Measurements from ENCODE around the gene ZNF598. TPM values are rescaled to one million over a fixed set of nuclear protein-coding genes. Genes with fewer than 3 reads are reported as not detected.

Gene ZNF598
- total RNA-seq, 2 experiments from 2014 or later, result 39.7 to 43.6 TPM

GRCh38 chr16:1991948-1992703 lies 17.5 kb downstream of the ZNF598 start:
- Mint-ChIP-seq H3K27me3 (peaks cover 20% of the 10 kb centered on the region), H3K27ac (peak overlapping the region; percentile 79), H3K36me3 (ENCODE audit: low read depth) (peaks cover under 1% of the 10 kb centered on the region), H3K4me1 (ENCODE audit: low read depth) (peaks cover 26% of the 10 kb centered on the region), H3K9me3 (no peaks in the 10 kb centered on the region), H3K4me3 (peak overlapping the region; percentile 65)
- Histone ChIP-seq H3K4me3 (ENCODE audit: low read length) (peak overlapping the region; percentile 55), H3K27ac (ENCODE audit: low read depth in 1 of 2, low read length in 2 of 2) (peak overlapping the region in 1 of 2 donors; percentile 56), H3K4me1 (ENCODE audit: insufficient read depth, low read length) (peaks cover 26% of the 10 kb centered on the region), H3K27me3 (ENCODE audit: control insufficient read depth in 1 of 2, insufficient read depth in 2 of 2, low read length in 2 of 2) (peaks cover 13 to 15% of the 10 kb centered on the region in 2 experiments), H3K9me3 (ENCODE audit: control insufficient read depth in 1 of 2, insufficient read depth in 1 of 2, low read length in 2 of 2) (peaks cover 0 to 18% of the 10 kb centered on the region in 2 experiments), H3K36me3 (ENCODE audit: insufficient read depth, low read length) (peaks cover 3% of the 10 kb centered on the region)
- peak; percentile 86 for ATAC-seq (ENCODE audit: poor library complexity)
- ChIA-PET POLR2A (interaction anchor here (0.7 to 5.1 kb wide), 9 partner anchors 8 to 529 kb away, joined by 3 to 55 read pairs (median 5); partner anchors contain the start of genes AMDHD2, GFER, NOXO1 and NTHL1), CTCF (interaction anchor here (0.8 to 3.2 kb wide), 4 partner anchors 12 to 148 kb away, joined by 4 to 17 read pairs (median 6); no protein-coding TSS in a partner anchor)
- intact Hi-C loops (cut with DNase I, micrococcal nuclease), result loop anchor here in 1 of 2 experiments (1.0 to 5.0 kb wide), 3 partner anchors 17 to 50 kb away; partner anchors contain the start of genes MSRB1 and ZNF598
- TF ChIP-seq CTCF (IDR thresholded peaks at IDR 0.05), result no peak
- peak; percentile 95 to 100 (median 98) for DNase-seq

GRCh38 chr16:1991588-1991947 lies 18.1 kb downstream of the ZNF598 start:
- Mint-ChIP-seq H3K4me3 (peak overlapping the region; percentile 80), H3K27ac (peak overlapping the region; percentile 79), H3K4me1 (ENCODE audit: low read depth) (peaks cover 26% of the 10 kb centered on the region), H3K9me3 (no peaks in the 10 kb centered on the region), H3K36me3 (ENCODE audit: low read depth) (peaks cover 5% of the 10 kb centered on the region), H3K27me3 (peaks cover 24% of the 10 kb centered on the region)
- ATAC-seq (ENCODE audit: poor library complexity), result no peak
- Histone ChIP-seq H3K4me1 (ENCODE audit: insufficient read depth, low read length) (peaks cover 26% of the 10 kb centered on the region), H3K36me3 (ENCODE audit: insufficient read depth, low read length) (no peaks in the 10 kb centered on the region), H3K27me3 (ENCODE audit: control insufficient read depth in 1 of 2, insufficient read depth in 2 of 2, low read length in 2 of 2) (peaks cover 13 to 15% of the 10 kb centered on the region in 2 experiments), H3K27ac (ENCODE audit: low read depth in 1 of 2, low read length in 2 of 2) (peak overlapping the region in 1 of 2 donors; percentile 56), H3K4me3 (ENCODE audit: low read length) (peak overlapping the region; percentile 55), H3K9me3 (ENCODE audit: control insufficient read depth in 1 of 2, insufficient read depth in 1 of 2, low read length in 2 of 2) (peaks cover 0 to 18% of the 10 kb centered on the region in 2 experiments)
- CTCF ChIA-PET, result interaction anchor here (0.8 to 3.2 kb wide), 3 partner anchors 12 to 149 kb away, joined by 4 to 17 read pairs (median 6); no protein-coding TSS in a partner anchor
- no peak for DNase-seq
- intact Hi-C loops (cut with DNase I, micrococcal nuclease), result loop anchor here in 1 of 2 experiments (5.0 kb wide), 1 partner anchor 49 kb away; the partner anchor contains the start of gene MSRB1
- POLR2A ChIA-PET, result interaction anchor here (0.7 to 5.1 kb wide), 8 partner anchors 8 to 529 kb away, joined by 3 to 55 read pairs (median 4); partner anchors contain the start of genes AMDHD2, GFER, NTHL1 and RPS2
- TF ChIP-seq CTCF (IDR thresholded peaks at IDR 0.05), result no peak

GRCh38 chr16:1991135-1991551 lies 18.5 kb downstream of the ZNF598 start:
- Mint-ChIP-seq H3K27me3 (peaks cover 26% of the 10 kb centered on the region), H3K36me3 (ENCODE audit: low read depth) (peaks cover 10% of the 10 kb centered on the region), H3K4me1 (ENCODE audit: low read depth) (peaks cover 26% of the 10 kb centered on the region), H3K27ac (peak overlapping the region; percentile 79), H3K9me3 (no peaks in the 10 kb centered on the region), H3K4me3 (peak overlapping the region; percentile 80)
- intact Hi-C loops (cut with DNase I, micrococcal nuclease), result loop anchor here in 1 of 2 experiments (5.0 kb wide), 1 partner anchor 49 kb away; the partner anchor contains the start of gene MSRB1
- Histone ChIP-seq H3K9me3 (ENCODE audit: control insufficient read depth in 1 of 2, insufficient read depth in 1 of 2, low read length in 2 of 2) (peaks cover 0 to 18% of the 10 kb centered on the region in 2 experiments), H3K27me3 (ENCODE audit: control insufficient read depth in 1 of 2, insufficient read depth in 2 of 2, low read length in 2 of 2) (peaks cover 13 to 15% of the 10 kb centered on the region in 2 experiments), H3K4me3 (ENCODE audit: low read length) (peak overlapping the region; percentile 55), H3K36me3 (ENCODE audit: insufficient read depth, low read length) (peaks cover 3% of the 10 kb centered on the region), H3K27ac (ENCODE audit: low read depth in 1 of 2, low read length in 2 of 2) (no peak overlapping the region), H3K4me1 (ENCODE audit: insufficient read depth, low read length) (peaks cover 26% of the 10 kb centered on the region)
- ChIA-PET POLR2A (interaction anchor here (0.9 to 5.1 kb wide), 7 partner anchors 19 to 530 kb away, joined by 3 to 55 read pairs (median 5); partner anchors contain the start of genes AMDHD2, NTHL1, PGP and RPS2), CTCF (interaction anchor here (3.2 kb wide), 1 partner anchor 13 kb away, joined by 17 read pairs; no protein-coding TSS in a partner anchor)
- peak in 10 of 14 experiments; percentile 24 to 83 (median 54) for DNase-seq
- TF ChIP-seq CTCF (IDR thresholded peaks at IDR 0.05), result no peak
- ATAC-seq (ENCODE audit: poor library complexity), result peak; percentile 45

Data from CD4-positive, alpha-beta T cell (primary cell).